Liver (tissue), 3 donors: ENCODE results near the gene ZG16B.

Experiments
- CTCF ChIP-seq: fragments of 150-350 bp; IDR thresholded peaks from 2 replicates; pipeline ENCODE4 v1.5.1; 2017; ENCODE audit warnings: improper control_type of control experiment, low read depth, low read length; ENCODE audit not compliant: missing input control
- FOXA1 ChIP-seq: IDR thresholded peaks from 2 replicates; pipeline ENCODE4 v1.6.1; 2016; ENCODE audit warnings: antibody characterized with exemption
- GABPA ChIP-seq, 2 donors: IDR thresholded peaks in 1 of 2; conservative IDR thresholded peaks in 1 of 2; 2 replicates each; pipeline ENCODE4 v1.6.1; 2016; ENCODE audit warnings: antibody characterized with exemption in 2 of 2, mild to moderate bottlenecking in 1 of 2, moderate library complexity in 1 of 2
- HNF4G ChIP-seq: IDR thresholded peaks from 2 replicates; pipeline ENCODE4 v1.6.1; 2016; ENCODE audit warnings: antibody characterized with exemption
- MAX ChIP-seq: IDR thresholded peaks from 2 replicates; pipeline ENCODE4 v1.6.1; 2016; ENCODE audit warnings: antibody characterized with exemption
- RAD21 ChIP-seq, 2 donors: IDR thresholded peaks; 2 replicates each; pipeline ENCODE4 v1.6.1; 2016; ENCODE audit warnings: antibody characterized with exemption in 2 of 2, mild to moderate bottlenecking in 2 of 2
- REST ChIP-seq: IDR thresholded peaks from 2 replicates; pipeline ENCODE4 v1.6.1; 2016; ENCODE audit warnings: antibody characterized with exemption, mild to moderate bottlenecking
- SP1 ChIP-seq: IDR thresholded peaks from 2 replicates; pipeline ENCODE4 v1.6.1; 2018; ENCODE audit warnings: antibody characterized with exemption, mild to moderate bottlenecking
- TAF1 ChIP-seq: conservative IDR thresholded peaks from 2 replicates; pipeline ENCODE4 v1.6.1; 2016; ENCODE audit warnings: antibody characterized with exemption, mild to moderate bottlenecking
- donor health status: healthy.
- donor health status: healthy.

GRCh38 chr16:2824626-2825025 is 5.5 kb upstream of the ZG16B start:
- no peak for TF ChIP-seq CTCF
- TF ChIP-seq GABPA (IDR thresholded peaks at IDR 0.05 in 1 of 2, conservative IDR thresholded peaks at IDR 0.05 in 1 of 2), result no peak
- no peak for TF ChIP-seq SP1
- no peak for TF ChIP-seq FOXA1
- TF ChIP-seq HNF4G, result no peak
- no peak for TF ChIP-seq TAF1
- no peak for TF ChIP-seq MAX
- no peak for TF ChIP-seq REST
- no peak for TF ChIP-seq RAD21 (IDR thresholded peaks at IDR 0.05)
